GM12891 (cell line): ENCODE data around the gene SHC3.

Experiments used
- POLR2A ChIP-seq: IDR thresholded peaks from 2 replicates; pipeline ENCODE4 v1.6.1; 2011; ENCODE audit warnings: low read depth, low read length, control low read depth
- POLR2AphosphoS5 ChIP-seq: IDR thresholded peaks from 2 replicates; pipeline ENCODE4 v1.6.1; 2011; ENCODE audit warnings: low read depth, low read length, control low read depth
- POU2F2 ChIP-seq: IDR thresholded peaks from 2 replicates; pipeline ENCODE4 v1.6.1; 2011; ENCODE audit warnings: low read depth, mild to moderate bottlenecking, control low read depth, low read length, moderate library complexity
- SPI1 ChIP-seq: IDR thresholded peaks from 2 replicates; pipeline ENCODE4 v1.6.1; 2011; ENCODE audit warnings: low read depth, low read length, control low read depth
- TAF1 ChIP-seq: IDR thresholded peaks from 2 replicates; pipeline ENCODE4 v1.6.1; 2011; ENCODE audit warnings: low read depth, low read length, control low read depth

GRCh38 chr9:89207026-89207425, 28.4 kb upstream of the SHC3 start:
- TF ChIP-seq POLR2A (no peak), POLR2AphosphoS5 (no peak), SPI1 (no peak), TAF1 (no peak), POU2F2 (no peak)
